ENCODE data around the gene PAK6. TPM values are rescaled to one million over a fixed set of nuclear protein-coding genes. Genes with fewer than 3 reads are reported as not detected.

PAK6 gene
- total RNA-seq, 1 experiment from 2014 or later = 7.9 TPM

DNA sequence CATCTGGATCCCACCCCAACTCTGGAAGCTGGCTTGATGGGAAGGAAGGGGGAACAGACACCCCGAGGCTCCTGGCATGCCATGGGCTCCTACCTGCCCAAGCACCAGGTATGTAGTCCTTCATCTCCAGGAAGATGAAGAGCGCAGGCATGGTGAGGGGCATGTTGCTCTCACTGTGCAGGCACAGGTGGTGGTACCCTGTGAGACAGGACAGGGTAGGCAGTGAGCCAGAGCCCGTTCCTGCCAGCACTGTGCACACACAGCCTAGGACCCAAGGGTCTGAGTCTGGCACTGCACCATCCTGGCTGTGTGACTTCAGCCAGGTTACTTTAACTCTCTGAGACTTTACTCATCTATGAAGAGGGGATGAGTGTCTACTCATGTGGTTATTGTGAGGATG, 53.4 kb downstream of the PAK6 start:
- DNase-seq (ENCODE audit: low read depth) = no peak

DNA sequence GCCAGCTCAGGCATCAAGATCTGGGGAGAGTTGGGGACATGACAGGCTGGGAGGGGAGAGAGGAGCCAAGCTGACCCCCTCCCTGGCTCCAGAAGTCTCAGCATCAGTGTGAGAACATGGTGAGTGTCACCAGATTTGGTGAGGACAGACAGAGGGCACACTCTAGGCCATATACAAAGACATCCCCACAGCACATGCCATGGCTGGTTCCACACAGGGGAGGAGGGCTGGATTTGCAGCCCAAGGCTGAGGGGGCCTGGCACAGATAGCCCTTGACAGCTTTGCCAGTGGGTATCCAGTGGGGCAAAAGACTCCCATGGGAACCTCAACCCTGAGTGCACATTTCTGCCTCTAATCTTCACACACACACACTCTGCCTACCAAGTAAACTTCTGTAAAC, 54.1 kb downstream of the PAK6 start:
- no peak for DNase-seq (ENCODE audit: low read depth)

DNA sequence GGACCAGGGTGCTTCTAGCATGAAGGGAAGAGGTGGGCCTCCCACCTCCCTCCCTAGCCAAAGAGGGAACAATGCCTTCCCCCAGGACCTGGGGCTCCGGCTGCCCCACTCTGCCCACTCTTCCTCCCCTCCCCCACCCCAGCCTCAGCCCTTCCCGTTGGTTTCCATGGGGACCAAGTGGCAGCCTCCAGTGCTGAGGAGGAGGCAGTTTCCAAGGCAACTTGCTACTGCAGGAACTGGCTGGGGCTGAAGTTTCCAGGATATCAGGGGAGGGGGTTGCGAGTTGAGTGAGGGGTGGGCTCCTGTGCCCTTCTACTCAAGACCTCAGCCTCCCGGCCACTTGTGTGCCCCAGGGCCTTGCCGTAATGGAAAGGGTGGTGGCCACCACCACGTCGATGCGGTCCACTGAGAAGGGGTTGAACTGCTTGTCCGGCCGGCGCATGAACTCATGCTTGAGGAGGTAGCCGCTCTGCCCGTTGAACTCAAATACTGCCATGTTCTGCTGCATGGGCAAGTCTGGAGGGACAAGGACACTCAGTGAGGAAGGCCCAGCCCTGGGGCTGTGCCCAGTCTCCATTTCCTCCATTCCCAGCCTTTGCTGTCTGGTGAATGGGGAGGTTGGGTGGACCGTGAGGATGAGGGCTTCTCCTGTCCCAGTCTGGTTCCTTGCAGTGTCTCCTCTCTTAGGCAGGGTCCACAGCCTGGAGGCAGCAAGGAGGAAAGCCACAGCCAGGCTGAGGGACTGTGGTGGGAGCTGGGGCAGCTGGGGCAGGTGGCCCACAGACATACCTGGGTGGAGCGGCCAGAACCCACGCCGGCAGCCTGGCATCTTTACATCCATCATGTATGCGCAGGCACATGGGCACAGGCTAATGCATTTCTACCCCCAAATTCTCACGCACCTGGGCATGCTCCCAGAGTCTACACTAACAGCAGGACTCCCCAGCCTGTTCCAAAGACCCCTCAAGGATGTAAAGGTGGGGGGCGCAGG, 55.3 kb downstream of the PAK6 start:
- DNase-seq (ENCODE audit: low read depth) = no peak

DNA sequence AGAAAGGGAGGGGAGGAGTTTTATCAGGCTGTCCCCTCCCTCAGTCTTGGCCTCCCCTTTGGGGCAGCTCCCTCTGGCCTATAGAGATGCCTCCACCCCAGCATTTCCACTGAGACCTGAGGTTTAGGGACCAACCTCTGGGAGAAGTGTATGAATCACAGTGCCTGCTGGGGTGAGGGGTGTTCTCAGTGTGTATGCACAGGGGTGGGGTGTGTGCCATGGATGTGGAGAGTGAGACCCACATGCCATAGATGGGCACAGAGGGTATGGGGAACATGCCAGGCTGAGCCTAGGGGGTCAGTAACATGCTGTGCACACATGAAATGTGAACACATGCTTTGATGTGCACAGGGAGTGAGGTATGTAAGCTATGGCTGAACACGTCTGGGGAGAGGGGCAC, 56.4 kb downstream of the PAK6 start:
- no peak for DNase-seq (ENCODE audit: low read depth)

DNA sequence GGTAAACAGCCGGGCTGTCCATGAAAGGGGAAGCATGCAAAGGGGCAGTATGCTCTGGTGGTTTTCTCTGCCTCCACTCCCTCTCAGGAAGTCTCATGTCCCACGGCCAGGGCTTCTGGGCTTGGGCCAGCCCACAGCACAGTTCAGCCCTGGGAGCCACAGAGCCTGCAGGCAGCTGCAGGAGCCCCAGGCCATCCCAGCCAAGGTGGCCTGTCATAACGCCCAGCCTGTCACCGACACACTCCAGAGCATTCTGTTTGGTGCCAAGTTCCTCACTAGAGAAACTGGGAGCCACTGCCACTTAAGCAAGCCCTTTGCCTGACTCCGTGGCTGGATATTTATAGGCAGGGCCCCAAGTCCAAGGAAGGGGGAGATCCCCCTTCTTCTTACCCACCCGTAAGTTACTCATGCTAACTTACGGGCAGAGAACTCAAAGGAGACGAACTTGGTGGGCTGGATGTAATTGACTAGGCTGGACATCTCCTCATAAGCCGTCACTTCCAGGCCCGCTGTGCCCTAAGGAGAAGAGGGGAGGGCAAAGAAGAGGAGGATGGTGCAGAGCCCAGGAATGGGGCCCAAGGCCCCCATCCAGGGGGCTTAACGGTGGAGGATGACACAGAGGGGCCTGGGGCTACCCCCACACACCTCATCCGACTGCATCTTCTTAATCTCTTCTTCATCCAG, 57.2 kb downstream of the PAK6 start:
- DNase-seq (ENCODE audit: low read depth) = no peak

DNA sequence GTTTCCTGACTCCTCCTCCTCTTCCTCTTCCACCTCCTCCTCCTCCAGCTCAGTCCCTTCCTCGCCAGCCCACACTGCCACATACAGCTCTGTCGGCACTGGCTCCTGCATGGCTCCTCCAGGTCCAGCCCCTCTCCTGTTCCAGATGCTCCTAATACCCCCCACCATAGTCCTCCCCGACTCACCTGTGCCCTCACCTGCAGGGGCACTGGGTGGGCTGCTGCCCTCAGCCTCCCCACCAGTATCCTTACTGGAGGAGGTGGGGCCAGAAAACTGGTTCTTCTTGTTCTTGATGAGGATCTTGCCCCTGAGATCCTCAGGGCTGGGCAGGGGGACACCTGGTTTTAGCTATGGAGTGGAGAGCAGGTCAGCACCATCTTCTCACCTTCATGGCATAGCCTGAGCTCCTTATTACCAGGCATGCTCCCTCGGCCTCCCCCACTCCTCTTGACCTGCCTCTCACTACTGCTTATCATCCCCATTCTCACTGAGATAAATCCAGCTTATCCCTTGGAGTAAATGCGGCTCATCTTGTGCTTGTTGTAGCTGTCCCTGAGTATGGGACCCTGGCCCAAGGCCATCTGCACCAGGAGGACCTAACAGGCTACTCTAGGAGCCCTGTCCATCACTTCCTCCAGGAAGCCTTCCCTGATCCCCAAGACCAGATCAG, 57.8 kb downstream of the PAK6 start:
- no peak for DNase-seq (ENCODE audit: low read depth)

DNA sequence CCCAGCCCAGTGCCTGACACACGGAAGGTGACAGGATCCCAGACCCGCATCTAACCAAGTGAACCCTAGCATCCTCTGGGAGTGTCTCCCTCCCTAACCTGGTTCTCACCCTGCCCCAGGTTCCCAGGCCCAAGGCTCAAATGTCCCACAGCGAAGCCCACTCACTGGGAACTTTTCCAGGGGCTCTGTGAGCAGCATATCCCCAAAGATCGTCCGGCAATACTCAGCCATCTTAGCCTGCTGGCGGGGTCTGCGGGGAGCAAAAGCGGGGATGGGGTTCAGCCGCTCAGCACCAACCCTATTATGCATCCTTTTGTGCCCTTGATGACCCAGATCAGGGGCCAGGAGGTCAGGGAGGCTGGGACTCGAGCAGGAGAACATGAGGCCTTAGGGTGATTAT, 58.5 kb downstream of the PAK6 start:
- DNase-seq (ENCODE audit: low read depth) = no peak

DNA sequence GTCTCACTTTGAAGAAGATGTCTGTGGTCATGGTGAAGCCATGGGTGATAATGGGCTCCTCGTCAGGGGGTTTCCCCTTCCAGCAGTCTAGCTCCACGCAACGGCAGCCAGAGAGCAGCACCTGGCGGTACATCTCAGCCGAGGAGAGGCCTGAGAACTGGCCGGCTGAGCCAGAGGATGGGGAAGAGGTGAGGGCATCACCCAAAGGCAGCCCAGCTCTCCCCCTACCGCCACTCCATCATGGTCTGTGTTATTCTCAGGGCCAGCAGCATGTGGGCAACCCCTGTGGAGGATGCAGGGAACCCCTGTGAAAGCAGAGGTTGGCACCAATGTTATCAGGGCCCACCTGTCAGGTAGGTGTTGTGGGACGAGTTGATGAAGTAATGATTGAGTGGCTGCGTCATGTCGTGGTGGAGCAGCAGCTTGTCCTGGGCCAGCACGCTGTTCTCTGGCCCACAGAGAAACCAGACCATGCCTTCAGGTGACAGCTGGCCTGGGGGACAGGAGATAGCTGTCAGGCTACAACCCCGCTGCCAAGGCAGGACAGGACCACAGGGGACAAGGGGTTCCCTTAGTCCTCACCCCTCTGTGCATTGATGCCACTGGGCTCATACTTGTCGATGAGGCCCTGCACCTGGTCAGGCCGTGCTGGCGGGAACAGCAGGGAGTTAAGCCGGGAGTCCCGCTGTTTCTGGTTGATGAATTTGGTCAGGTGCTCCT, 59.5 kb downstream of the PAK6 start:
- DNase-seq (ENCODE audit: low read depth) = no peak

DNA sequence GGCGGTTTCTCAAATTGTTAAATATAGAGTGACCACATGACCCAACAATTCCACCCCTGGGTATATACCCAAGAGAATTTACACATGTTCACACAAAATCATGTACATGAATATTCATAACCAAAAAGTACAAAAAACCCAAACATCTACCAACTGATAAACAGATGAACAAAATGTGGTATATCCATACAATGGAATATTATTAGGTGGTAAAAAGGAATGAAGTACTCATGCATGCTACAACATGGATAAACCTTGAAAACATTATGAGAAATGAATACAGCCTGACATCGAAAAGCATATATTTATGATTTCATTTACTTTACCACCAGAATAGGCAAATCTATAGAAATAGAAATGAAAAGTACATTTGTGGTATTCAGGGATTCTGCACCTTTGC, 61.5 kb downstream of the PAK6 start:
- no peak for DNase-seq (ENCODE audit: low read depth)

DNA sequence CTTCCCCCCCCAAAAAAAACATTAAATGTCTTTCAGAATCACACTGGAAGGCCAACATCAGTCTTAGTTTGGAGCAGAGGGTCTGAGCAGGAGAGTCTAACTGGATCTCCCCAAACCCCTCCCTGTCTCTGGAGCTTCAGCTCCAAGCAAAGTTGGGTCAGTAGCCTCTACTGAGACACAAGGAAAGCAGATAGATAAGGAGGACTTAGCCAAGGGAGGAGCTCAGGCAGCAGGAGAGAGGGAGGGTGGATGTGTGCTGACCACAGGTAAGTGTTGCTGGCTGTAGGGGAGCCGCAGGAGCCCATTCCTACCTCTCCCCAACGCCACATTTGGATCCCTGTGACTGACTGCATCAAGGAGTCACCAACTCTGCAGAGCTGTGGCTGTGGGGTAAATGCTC, 61.9 kb downstream of the PAK6 start:
- DNase-seq (ENCODE audit: low read depth) = no peak

DNA sequence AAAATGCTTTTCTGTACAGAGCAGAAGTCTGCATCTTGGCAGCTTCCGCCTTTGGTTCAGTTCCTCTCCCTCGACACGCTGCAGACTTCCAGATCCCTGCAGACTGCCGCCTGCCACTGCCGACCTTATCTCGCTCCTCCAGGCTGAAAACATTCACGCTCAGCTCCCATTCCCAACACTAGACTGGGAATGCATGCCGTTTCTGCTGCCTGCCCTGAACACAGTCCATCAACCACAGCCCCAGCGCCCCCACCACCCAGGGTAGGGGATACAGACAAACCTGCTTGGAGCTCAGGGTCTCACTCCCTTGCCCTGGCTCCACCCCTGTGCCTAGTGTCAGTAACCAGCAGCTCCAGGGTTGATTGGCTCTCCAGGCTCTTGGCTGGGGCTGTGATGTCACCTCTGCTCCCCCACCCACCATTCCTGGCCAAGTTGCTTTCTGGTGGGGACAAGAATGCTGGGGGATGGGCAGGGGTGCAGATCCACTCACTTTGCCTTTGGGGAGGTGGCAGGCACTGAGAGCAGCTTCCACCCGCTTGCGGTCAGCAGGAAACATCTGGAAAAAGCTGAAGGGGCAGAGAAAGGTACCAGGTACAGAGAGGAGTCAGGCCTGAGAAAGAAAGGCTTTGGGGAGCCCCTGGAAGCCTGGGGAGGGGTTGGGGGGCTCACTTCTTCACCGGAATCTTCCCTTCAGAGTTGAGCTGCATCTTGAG, 62.8 kb downstream of the PAK6 start:
- DNase-seq (ENCODE audit: low read depth) = no peak

DNA sequence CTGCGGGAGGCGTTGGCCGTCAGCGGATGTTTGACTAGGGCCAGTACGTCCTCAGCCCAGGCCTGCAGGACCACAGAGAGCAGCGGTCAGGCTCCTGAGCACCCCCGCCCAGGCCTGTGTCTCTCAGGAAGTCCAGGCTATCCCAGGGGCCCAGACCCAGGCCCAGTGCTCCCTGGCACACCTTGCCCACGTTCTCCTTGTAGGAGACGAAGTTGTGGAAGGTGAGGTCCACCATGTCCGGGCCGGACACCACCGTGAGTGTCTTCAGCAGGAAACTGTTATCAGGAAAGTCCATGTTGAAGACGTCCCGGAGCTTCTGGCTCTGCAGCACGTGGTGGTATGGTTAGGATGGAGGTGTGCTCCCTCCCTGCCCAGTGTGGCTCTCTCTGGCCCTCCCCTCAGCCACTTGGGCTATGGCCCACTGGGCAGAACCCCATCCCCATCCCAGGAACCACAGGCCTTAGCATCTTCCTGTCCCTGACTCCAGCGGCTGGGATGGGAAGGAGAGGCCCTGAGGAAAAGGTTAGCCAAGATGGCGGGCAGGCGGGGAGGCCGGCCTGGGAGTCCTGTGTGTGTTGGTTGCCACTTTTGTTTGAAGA, 63.5 kb downstream of the PAK6 start:
- no peak for DNase-seq (ENCODE audit: low read depth)

DNA sequence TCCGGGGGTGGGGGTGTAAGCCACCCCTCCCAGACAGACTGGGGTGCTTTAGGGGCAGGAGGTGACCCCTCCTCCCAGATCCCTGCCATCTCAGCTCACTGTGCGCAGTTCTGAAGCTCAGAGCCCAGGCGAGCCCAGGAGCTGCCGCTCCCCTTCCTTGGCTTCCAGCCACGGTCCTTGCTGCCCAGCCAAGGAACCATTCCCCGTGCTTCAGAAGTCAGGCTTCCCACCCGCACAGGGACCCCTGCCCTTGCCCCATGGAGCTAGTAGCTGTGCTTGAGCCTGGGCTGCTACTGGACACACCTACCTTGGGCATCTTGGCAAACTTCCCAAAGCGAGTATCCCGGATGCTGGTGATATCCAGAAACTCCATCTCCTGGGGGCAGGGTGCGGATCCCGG, 64.1 kb downstream of the PAK6 start:
- DNase-seq (ENCODE audit: low read depth) = no peak

DNA sequence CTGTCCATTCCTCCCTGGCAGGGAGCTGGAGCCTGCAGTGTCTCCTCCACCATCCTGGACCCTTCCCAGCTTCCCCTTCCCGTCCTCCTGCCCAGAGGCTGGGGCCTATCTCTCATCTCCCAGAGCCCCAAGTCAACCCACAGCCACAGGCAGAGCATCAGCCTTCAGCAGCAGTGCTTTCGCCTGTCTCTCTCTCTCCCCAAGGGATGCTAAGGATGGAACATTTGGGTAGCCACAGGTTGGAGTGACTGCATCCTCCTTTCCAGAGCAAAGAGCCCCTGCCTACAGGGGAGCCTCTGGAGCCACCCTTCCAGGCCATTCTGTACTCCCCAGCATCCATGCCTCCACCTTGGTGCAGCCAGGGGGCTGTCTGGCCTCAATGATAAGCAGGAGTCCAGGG, 64.7 kb downstream of the PAK6 start:
- DNase-seq (ENCODE audit: low read depth) = no peak

DNA sequence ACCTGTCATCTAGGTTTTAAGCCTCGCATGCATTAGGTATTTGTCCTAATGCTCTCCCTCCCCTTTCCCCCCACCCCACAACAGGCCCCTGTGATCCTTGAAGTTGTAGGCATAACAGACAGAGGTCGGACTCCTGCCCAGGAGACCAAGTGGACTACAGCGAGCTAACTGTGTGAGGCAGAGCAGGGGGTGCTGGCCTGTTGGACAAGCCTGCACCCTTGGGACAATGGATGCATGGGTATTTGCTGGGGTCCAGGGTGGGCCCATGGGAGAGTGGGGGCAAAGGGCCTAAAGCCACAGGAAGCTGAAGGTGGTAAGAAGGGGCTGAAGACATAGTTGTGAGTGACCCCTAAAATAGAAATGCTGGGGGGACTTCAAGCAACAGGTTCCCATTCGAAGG, 66.4 kb downstream of the PAK6 start:
- DNase-seq (ENCODE audit: low read depth) = no peak

DNA sequence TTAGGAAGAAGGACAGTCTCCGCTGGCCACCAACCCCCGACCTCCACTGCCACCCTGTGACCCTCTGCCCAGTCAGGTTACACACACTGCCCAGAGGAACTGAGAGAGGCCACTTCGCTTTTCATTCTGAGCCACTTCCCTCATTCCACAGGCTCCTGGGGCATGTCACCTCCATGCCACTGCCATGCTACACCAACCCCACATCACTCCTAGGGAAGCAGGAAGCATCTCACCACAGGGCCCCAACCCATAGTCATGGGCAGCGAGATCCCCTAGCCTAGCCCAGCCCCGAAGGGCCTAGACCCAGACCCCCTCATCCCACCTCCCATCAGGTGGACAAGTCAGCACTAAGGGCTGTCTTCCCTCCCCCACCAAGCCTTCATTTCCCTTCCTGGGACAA, 67.5 kb downstream of the PAK6 start:
- no peak for DNase-seq (ENCODE audit: low read depth)

DNA sequence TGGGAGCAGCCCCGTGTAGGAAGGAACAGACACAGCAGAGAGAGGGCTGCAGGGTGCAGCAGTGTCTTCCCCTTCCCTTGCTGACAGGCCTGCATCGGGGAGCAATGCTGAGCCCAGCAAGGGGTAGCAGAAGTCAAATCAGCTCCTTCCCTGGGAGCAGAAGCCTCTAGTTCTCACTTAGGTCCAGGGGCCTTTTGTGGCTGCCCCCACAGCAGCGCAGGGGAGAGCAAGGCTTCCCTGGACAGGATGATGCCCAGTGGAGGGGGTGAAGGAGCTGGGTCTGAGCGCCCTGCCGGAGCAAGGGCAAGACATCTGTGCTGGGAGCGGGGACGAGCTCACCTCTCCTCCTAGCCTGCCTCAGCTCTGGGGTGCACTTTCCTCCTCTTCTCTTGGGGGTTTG, 68.0 kb downstream of the PAK6 start:
- no peak for DNase-seq (ENCODE audit: low read depth)

DNA sequence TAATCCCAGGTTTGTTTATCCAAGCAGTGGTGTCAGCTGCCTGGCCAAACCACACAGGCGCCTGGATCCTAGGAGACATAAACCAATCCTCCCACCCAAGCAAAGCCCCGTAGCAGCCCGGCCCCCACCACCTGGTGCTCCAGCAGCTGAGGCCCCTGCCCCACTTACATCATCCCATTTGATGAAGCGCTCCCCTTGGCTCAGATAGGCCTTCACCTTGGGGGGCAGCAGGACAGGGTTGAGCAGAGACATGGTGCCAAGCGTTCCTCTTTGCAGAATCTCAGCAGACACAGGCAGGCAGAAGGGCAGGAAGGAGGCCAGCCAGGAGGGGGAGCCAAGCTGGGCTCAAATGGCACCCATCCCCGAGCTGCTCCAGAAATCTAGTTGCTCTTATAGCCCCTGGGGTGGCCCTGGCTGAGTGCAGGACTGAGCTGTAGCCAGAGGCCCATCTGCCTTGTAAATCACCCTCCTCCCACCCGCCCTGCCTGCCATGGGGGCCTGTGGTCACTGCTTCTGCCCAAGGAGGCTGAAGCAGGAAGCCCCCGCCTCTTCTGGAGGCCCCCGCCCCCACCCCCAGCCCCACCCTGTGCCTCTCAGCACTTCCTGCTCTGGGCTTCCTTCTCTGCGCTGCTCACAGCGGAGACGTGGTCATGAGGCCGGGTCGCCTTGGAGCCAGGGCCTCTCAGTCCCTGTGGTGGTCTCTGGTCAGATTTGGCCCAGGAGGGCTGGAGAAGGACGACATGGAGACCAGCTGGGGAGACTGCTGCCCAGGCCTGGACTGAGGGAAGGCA, 68.8 kb downstream of the PAK6 start, which contains the start of gene PLCB2:
Gene PLCB2, minus strand, starts transcription at position 515 of the 791 bp plus-strand sequence. Its CDS starts 263 bp downstream, at position 252.
- no peak for DNase-seq (ENCODE audit: low read depth)

DNA sequence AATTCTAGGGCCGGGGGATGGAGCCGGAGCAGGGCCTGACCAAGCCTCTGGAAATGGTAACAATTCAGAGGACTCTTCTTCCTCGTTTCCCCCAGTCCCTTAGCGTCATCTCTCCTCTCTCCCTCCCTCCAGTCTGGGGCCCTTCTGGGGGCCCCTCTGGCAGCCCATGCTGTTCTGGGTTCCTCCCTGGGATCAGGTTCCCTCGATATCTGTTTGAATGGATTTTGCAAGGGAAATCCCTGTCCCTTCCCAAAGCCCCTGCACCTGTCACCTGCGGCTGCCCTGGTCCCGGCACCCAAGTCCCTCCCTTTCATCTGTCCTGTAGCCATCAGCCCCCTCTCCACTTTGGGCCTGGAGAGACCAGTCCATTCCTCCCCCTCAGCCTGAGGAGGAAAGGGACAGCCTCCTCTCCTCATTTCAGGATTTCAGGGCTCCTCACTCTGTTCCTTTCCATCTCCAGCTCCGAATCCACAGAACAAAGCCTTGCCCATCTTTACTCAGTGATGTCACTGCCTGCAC, 70.5 kb downstream of the PAK6 start:
- DNase-seq (ENCODE audit: low read depth) = no peak

Data from RPMI7951 (cell line).